Subcutaneous adipose tissue (tissue), 4 donors: Measurements from ENCODE around the gene TTC38. TPM values are rescaled to one million over a fixed set of nuclear protein-coding genes. Genes with fewer than 3 reads are reported as not detected.

Experiments used
- CTCF ChIP-seq: fragments of 450-650 bp; IDR thresholded peaks from one replicate; pipeline ENCODE4 v1.5.1; 2016; ENCODE audit warnings: low read depth, mild to moderate bottlenecking, control low read depth, antibody characterized with exemption, moderate library complexity
- total RNA-seq, 4 donors: library from RNA; depleted of rRNA; stranded (reverse); fragments of >200 nt; gene quantifications; one replicate each; pipeline ENCODE4 v1.1.0, GENCODE V29; 2016

The TTC38 gene
- total RNA-seq, 4 donors from 2014 or later, result 63.7 to 285 (median 88.5) TPM

GRCh38 chr22:46289244-46289891, 21.6 kb downstream of the TTC38 start:
- no peak for TF ChIP-seq CTCF

GRCh38 chr22:46290121-46290842, 22.5 kb downstream of the TTC38 start:
- TF ChIP-seq CTCF, result no peak

GRCh38 chr22:46290843-46291785, 23.3 kb downstream of the TTC38 start:
- no peak for TF ChIP-seq CTCF

GRCh38 chr22:46292173-46292572, 24.4 kb downstream of the TTC38 start:
- no peak for TF ChIP-seq CTCF

GRCh38 chr22:46292732-46293131, 24.9 kb downstream of the TTC38 start:
- TF ChIP-seq CTCF, result no peak

- no peak for TF ChIP-seq CTCF
These were observed 25.9 kb downstream of the TTC38 start for GRCh38 chr22:46293577-46294260.
